Lower lobe of right lung (tissue), 2 donors: ENCODE data around the gene ST8SIA2. TPM values are rescaled to one million over a fixed set of nuclear protein-coding genes. Genes with fewer than 3 reads are reported as not detected.

Experiments
- ATAC-seq, 2 donors: fragments of 200-7000 bp; cut with Tn5 transposase; one replicate each; pipeline ENCODE4 v1.9.1; 2020 to 2022; ENCODE audit warnings: mild to moderate bottlenecking in 2 of 2, moderate library complexity in 2 of 2
- DNase-seq: peaks from one replicate; pipeline ENCODE4 v3.0.0-alpha.2; 2020
- H3K27ac ChIP-seq: fragments of 200-600 bp; one replicate; pipeline ENCODE4 v1.8.0; 2022
- H3K27me3 ChIP-seq: fragments of 200-600 bp; one replicate; pipeline ENCODE4 v1.8.0; 2022; ENCODE audit warnings: low read depth
- H3K36me3 ChIP-seq: fragments of 200-600 bp; one replicate; pipeline ENCODE4 v1.8.0; 2022; ENCODE audit warnings: mild to moderate bottlenecking
- H3K4me1 ChIP-seq: fragments of 200-600 bp; one replicate; pipeline ENCODE4 v1.8.0; 2022
- H3K4me3 ChIP-seq: fragments of 200-600 bp; one replicate; pipeline ENCODE4 v1.8.0; 2022; ENCODE audit warnings: mild to moderate bottlenecking
- H3K9me3 ChIP-seq: fragments of 200-600 bp; one replicate; pipeline ENCODE4 v1.8.0; 2022
- CTCF ChIP-seq: fragments of 200-600 bp; IDR thresholded peaks from one replicate; pipeline ENCODE4 v1.8.0; 2022; ENCODE audit warnings: antibody characterized with exemption, mild to moderate bottlenecking
- intact Hi-C: fragments of 100-400 bp; cut with DNase I; formaldehyde crosslinking; loops from one replicate; pipeline ENCODE4 v1.11.0; 2022
- total RNA-seq: library from RNA; stranded (reverse); fragmentation: NEBNext Ultra II Directional; extraction: Animal tissue kit (Norgen Biotek cat#: 25700); gene quantifications from one replicate; pipeline ENCODE4 v1.2.1, GENCODE V29; 2021
- donor health status: DM: no; HTN: yes; CAD: no; lungs with severe emphysema.

The ST8SIA2 gene
- total RNA-seq, 1 donor from 2014 or later: not detected

- Histone ChIP-seq H3K36me3 (no peaks in the 10 kb centered on the region), H3K9me3 (no peaks in the 10 kb centered on the region), H3K4me1 (no peaks in the 10 kb centered on the region), H3K27ac (no peak overlapping the region), H3K27me3 (no peaks in the 10 kb centered on the region), H3K4me3 (no peak overlapping the region)
- intact Hi-C loops: no loop called here
- no peak for DNase-seq
- no peak for TF ChIP-seq CTCF
- no peak for ATAC-seq
These were observed 66.3 kb downstream of the ST8SIA2 start for GRCh38 chr15:92460023-92460422.

- no peaks in the 10 kb centered on the region for H3K4me1 ChIP-seq
- intact Hi-C loops: no loop called here
- H3K36me3 ChIP-seq: no peaks in the 10 kb centered on the region
- ATAC-seq (no peak), DNase-seq (no peak)
- no peak overlapping the region for H3K4me3 ChIP-seq
- no peaks in the 10 kb centered on the region for H3K9me3 ChIP-seq
- no peaks in the 10 kb centered on the region for H3K27me3 ChIP-seq
- H3K27ac ChIP-seq: no peak overlapping the region
- TF ChIP-seq CTCF: no peak
These were observed 68.9 kb downstream of the ST8SIA2 start for GRCh38 chr15:92462424-92463125.

- H3K4me3 ChIP-seq: no peak overlapping the region
- no peaks in the 10 kb centered on the region for H3K9me3 ChIP-seq
- ATAC-seq (no peak), DNase-seq (no peak)
- no peaks in the 10 kb centered on the region for H3K36me3 ChIP-seq
- H3K27me3 ChIP-seq: no peaks in the 10 kb centered on the region
- H3K27ac ChIP-seq: no peak overlapping the region
- intact Hi-C loops: no loop called here
- no peak for TF ChIP-seq CTCF
- no peaks in the 10 kb centered on the region for H3K4me1 ChIP-seq
These were observed 69.7 kb downstream of the ST8SIA2 start for GRCh38 chr15:92463352-92463751.

GRCh38 chr15:92463826-92464225, 70.1 kb downstream of the ST8SIA2 start:
- H3K4me1 ChIP-seq: no peaks in the 10 kb centered on the region
- no peaks in the 10 kb centered on the region for H3K36me3 ChIP-seq
- intact Hi-C loops: no loop called here
- H3K27ac ChIP-seq: no peak overlapping the region
- DNase-seq (no peak), ATAC-seq (no peak)
- H3K27me3 ChIP-seq: no peaks in the 10 kb centered on the region
- H3K4me3 ChIP-seq: no peak overlapping the region
- no peak for TF ChIP-seq CTCF
- H3K9me3 ChIP-seq: no peaks in the 10 kb centered on the region

GRCh38 chr15:92466834-92467233, 73.2 kb downstream of the ST8SIA2 start:
- DNase-seq: no peak

More at GRCh38 chr15:92466834-92467233, 73.2 kb downstream of the ST8SIA2 start:
- Histone ChIP-seq H3K4me3 (no peak overlapping the region), H3K36me3 (no peaks in the 10 kb centered on the region), H3K4me1 (no peaks in the 10 kb centered on the region), H3K9me3 (no peaks in the 10 kb centered on the region), H3K27me3 (no peaks in the 10 kb centered on the region), H3K27ac (no peak overlapping the region)
- no peak for TF ChIP-seq CTCF
- intact Hi-C loops: no loop called here
- ATAC-seq: no peak
